ENCODE results near the gene ETV4. TPM values are rescaled to one million over a fixed set of nuclear protein-coding genes. Genes with fewer than 3 reads are reported as not detected.
"Not testable (repeated sequence)": the region's sequence is repeated elsewhere in the genome, so short reads cannot be mapped to it uniquely, and the experiment has no call there.

Gene ETV4
- polyA plus RNA-seq, 1 of the 3 experiments (the other 2 are of a cell fraction) = 33.2 TPM

DNA sequence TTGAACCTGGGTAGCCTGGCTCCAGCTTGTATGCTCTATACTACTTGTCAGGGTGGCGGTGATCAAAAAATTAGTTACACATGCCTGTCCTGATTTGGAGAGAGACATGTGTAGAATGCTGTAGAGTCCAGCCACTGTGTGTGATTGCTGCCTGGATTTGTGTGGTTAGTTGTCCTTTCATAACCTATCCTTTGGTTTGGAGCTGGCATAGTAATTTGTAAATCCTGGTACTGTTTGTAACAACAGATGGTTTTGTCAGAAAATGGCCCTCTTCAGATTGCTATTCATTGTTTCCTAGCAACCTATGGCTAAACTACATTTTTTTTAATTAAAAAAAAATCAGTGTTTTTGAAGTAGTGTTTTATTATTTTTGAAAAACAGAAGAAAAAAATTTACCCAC, 30.5 kb downstream of the ETV4 start:
- H3K9me3 ChIP-seq = no peaks in the 10 kb centered on the region
- no peak for DNase-seq
- peaks cover 67 to 82% of the 10 kb centered on the region in 2 experiments for H3K36me3 ChIP-seq (replicated peaks in 1 of 2; ENCODE audit: control insufficient read depth in 1 of 2, insufficient read depth in 2 of 2, low read length in 1 of 2)
- H2AFZ ChIP-seq (ENCODE audit: low read depth) = no peak overlapping the region
- WGBS (ENCODE audit: low lambda C conversion rate) = 100% methylated on average over 1 of the region's 1 CpG
- ChIA-PET POLR2A (interaction anchor here (0.5 kb wide), 1 partner anchor 19 kb away, joined by 3 read pairs; no protein-coding TSS in a partner anchor), CTCF (interaction anchor here (0.9 to 4.3 kb wide), 3 partner anchors 32 to 245 kb away, joined by 3 to 24 read pairs (median 6); partner anchors contain the start of gene DHX8)
- H3K9ac ChIP-seq = no peak overlapping the region
- H3K4me1 ChIP-seq (ENCODE audit: control insufficient read depth in 1 of 2, insufficient read depth in 2 of 2, low read depth in 1 of 2, low read length in 1 of 2) = peaks cover 0 to 21% of the 10 kb centered on the region in 2 experiments; a peak in 2 of 4 replicates
- no peak overlapping the region for H3K4me3 ChIP-seq (ENCODE audit: low read depth in 2 of 2, low read length in 1 of 2)
- H3F3A ChIP-seq (replicated peaks; ENCODE audit: insufficient read depth) = peaks cover 37% of the 10 kb centered on the region
- peaks cover 4% of the 10 kb centered on the region; the same call in 1 of the 2 replicates for H3K79me2 ChIP-seq (ENCODE audit: insufficient read depth)
- H3K27me3 ChIP-seq (ENCODE audit: insufficient read depth) = no peaks in the 10 kb centered on the region
- H4K20me1 ChIP-seq (ENCODE audit: insufficient read depth) = peaks cover 8% of the 10 kb centered on the region; the same call in 1 of the 2 replicates
- H3K9me2 ChIP-seq = no peaks in the 10 kb centered on the region
- no peak for TF ChIP-seq MEF2A (IDR thresholded peaks at IDR 0.05; ENCODE audit: borderline replicate concordance, low read depth)
- no peak for TF ChIP-seq RAD21 (IDR thresholded peaks at IDR 0.05; ENCODE audit: low read length)
- no peak for TF ChIP-seq ELF1 (IDR thresholded peaks at IDR 0.05)
- peak overlapping the region in 1 of 2 experiments; percentile 84; a peak in 2 of 4 replicates for H3K27ac ChIP-seq (ENCODE audit: low read depth in 2 of 2, low read length in 1 of 2)
- H3K4me2 ChIP-seq = no peak overlapping the region

DNA sequence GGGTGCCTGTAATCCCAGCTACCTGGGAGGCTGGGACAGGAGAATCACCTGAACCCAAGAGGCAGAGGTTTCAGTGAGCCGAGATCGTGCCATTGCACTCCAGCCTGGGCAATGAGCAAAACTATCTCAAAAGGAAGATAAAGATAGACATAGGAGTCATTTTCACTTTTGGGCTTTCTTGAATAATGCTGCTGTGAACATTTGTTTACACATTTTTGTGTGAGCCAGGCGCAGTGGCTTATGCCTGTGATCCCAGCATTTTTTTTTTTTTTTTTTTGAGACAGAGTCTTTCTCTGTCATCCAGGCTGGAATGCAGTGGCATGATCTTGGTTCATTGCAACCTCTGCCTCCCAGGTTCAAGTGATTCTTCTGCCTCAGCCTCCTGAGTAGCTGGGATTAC, 34.9 kb downstream of the ETV4 start:
- CTCF ChIA-PET = interaction anchor here (1.9 kb wide), 1 partner anchor 10 kb away, joined by 5 read pairs; no protein-coding TSS in a partner anchor
- 97% methylated on average over 3 of the region's 3 CpGs for WGBS (ENCODE audit: low lambda C conversion rate)
- H3K36me3 ChIP-seq (replicated peaks in 1 of 2; ENCODE audit: control insufficient read depth in 1 of 2, insufficient read depth in 2 of 2, low read length in 1 of 2) = peaks cover 51 to 79% of the 10 kb centered on the region in 2 experiments

DNA sequence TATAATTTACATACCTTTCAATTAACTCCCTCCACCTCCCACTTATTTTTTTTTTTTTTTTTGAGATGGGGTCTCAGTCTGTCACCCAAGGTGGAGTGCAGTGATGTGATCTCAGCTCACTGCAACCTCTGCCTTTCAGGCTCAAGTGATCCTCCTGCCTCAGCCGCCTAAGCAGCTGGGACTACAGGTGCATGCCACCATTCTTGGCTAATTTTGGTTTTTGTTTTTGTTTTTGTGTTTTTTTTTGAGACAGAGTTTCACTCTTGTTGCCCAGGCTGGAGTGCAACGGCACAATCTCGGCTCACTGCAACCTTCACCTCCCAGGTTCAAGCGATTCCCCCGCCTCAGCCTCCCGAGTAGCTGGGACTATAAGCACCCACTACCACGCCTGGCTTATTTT, 36.7 kb downstream of the ETV4 start:
- peaks cover 54 to 76% of the 10 kb centered on the region in 2 experiments for H3K36me3 ChIP-seq (replicated peaks in 1 of 2; ENCODE audit: control insufficient read depth in 1 of 2, insufficient read depth in 2 of 2, low read length in 1 of 2)
- H3K9ac ChIP-seq; DNase-seq; H3K79me2 ChIP-seq (ENCODE audit: insufficient read depth); H3K4me1 ChIP-seq (ENCODE audit: control insufficient read depth in 1 of 2, insufficient read depth in 2 of 2, low read depth in 1 of 2, low read length in 1 of 2); CTCF ChIA-PET; H3K27me3 ChIP-seq (ENCODE audit: insufficient read depth); H2AFZ ChIP-seq (ENCODE audit: low read depth); H3K4me3 ChIP-seq (ENCODE audit: low read depth in 2 of 2, low read length in 1 of 2); H3K4me2 ChIP-seq; H3K9me3 ChIP-seq; H3K27ac ChIP-seq (ENCODE audit: low read depth in 2 of 2, low read length in 1 of 2); H3K9me2 ChIP-seq; H3F3A ChIP-seq (replicated peaks; ENCODE audit: insufficient read depth); H4K20me1 ChIP-seq (ENCODE audit: insufficient read depth): not testable (repeated sequence)
- 96% methylated on average over 7 of the region's 7 CpGs for WGBS (ENCODE audit: low lambda C conversion rate)
- POLR2A ChIA-PET = interaction anchor here (0.6 kb wide), 2 partner anchors 21 to 121 kb away, joined by 3 to 4 read pairs; no protein-coding TSS in a partner anchor

More for the DNA sequence above, 34.9 kb downstream of the ETV4 start:
- H3K4me1 ChIP-seq (ENCODE audit: control insufficient read depth in 1 of 2, insufficient read depth in 2 of 2, low read depth in 1 of 2, low read length in 1 of 2); H2AFZ ChIP-seq (ENCODE audit: low read depth); H3K27me3 ChIP-seq (ENCODE audit: insufficient read depth); H4K20me1 ChIP-seq (ENCODE audit: insufficient read depth); H3K79me2 ChIP-seq (ENCODE audit: insufficient read depth); H3K9me2 ChIP-seq; H3K9ac ChIP-seq; H3K4me2 ChIP-seq; DNase-seq; H3K27ac ChIP-seq (ENCODE audit: low read depth in 2 of 2, low read length in 1 of 2); H3K4me3 ChIP-seq (ENCODE audit: low read depth in 2 of 2, low read length in 1 of 2); H3K9me3 ChIP-seq: not testable (repeated sequence)
- POLR2A ChIA-PET = interaction anchor here (0.7 kb wide), 1 partner anchor 113 kb away, joined by 5 read pairs; no protein-coding TSS in a partner anchor
- H3F3A ChIP-seq (replicated peaks; ENCODE audit: insufficient read depth) = peaks cover 13% of the 10 kb centered on the region

DNA sequence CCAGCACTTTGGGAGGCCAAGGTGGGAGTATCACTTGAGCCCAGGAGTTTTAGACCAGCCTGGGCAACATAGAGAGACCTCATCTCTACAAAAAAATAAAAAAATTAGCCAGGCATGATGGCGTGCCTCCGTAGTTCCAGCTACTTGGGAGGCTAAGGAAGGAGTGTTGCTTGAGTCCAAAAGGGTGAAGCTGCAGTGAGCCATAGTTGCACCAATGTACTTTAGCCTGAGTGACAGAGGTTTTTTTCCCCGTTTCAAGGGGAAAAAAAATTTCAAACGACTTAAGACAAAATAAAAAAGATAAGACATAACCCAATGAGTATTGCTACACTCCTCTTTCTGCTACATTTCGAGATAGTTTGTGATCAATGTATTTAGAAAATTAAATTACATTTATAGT, 55.5 kb downstream of the ETV4 start:
- peaks cover 50% of the 10 kb centered on the region for H3K79me2 ChIP-seq (ENCODE audit: insufficient read depth)
- ChIA-PET CTCF (interaction anchor here (1.3 to 1.7 kb wide), 2 partner anchors 86 to 96 kb away, joined by 3 to 5 read pairs; no protein-coding TSS in a partner anchor), POLR2A (no interaction called here)
- H3K9ac ChIP-seq = no peak overlapping the region
- no peaks in the 10 kb centered on the region for H3K9me3 ChIP-seq
- H3K4me3 ChIP-seq (ENCODE audit: low read depth in 2 of 2, low read length in 1 of 2) = no peak overlapping the region
- no peaks in the 10 kb centered on the region for H3F3A ChIP-seq (replicated peaks; ENCODE audit: insufficient read depth)
- WGBS (ENCODE audit: low lambda C conversion rate) = 78% methylated on average over 5 of the region's 5 CpGs
- no peak overlapping the region for H3K27ac ChIP-seq (ENCODE audit: low read depth in 2 of 2, low read length in 1 of 2)
- 0 out of 2 replicates have a peak, but pooled peaks cover 5% of the 10 kb centered on the region for H4K20me1 ChIP-seq (ENCODE audit: insufficient read depth)
- DNase-seq = no peak
- no peak overlapping the region for H2AFZ ChIP-seq (ENCODE audit: low read depth)
- H3K4me1 ChIP-seq (ENCODE audit: control insufficient read depth in 1 of 2, insufficient read depth in 2 of 2, low read depth in 1 of 2, low read length in 1 of 2) = peaks cover 0 to 4% of the 10 kb centered on the region in 2 experiments; a peak in 1 of 4 replicates
- H3K36me3 ChIP-seq (replicated peaks in 1 of 2; ENCODE audit: control insufficient read depth in 1 of 2, insufficient read depth in 2 of 2, low read length in 1 of 2) = peaks cover 47 to 59% of the 10 kb centered on the region in 2 experiments
- no peak overlapping the region for H3K4me2 ChIP-seq
- H3K9me2 ChIP-seq = no peaks in the 10 kb centered on the region
- H3K27me3 ChIP-seq (ENCODE audit: insufficient read depth) = no peaks in the 10 kb centered on the region
- TF ChIP-seq RCOR1 (IDR thresholded peaks at IDR 0.05; ENCODE audit: low read length) (no peak), NRF1 (IDR thresholded peaks at IDR 0.05; ENCODE audit: low read depth, low read length) (no peak), RAD21 (IDR thresholded peaks at IDR 0.05; ENCODE audit: low read length) (no peak), POLR2AphosphoS5 (IDR thresholded peaks at IDR 0.05; ENCODE audit: low read depth, low read length) (no peak), EP300 (IDR thresholded peaks at IDR 0.05; ENCODE audit: borderline replicate concordance in 1 of 2, low read depth in 1 of 2, low read length in 1 of 2) (no peak)
- TF ChIP-seq, protein P1, sequence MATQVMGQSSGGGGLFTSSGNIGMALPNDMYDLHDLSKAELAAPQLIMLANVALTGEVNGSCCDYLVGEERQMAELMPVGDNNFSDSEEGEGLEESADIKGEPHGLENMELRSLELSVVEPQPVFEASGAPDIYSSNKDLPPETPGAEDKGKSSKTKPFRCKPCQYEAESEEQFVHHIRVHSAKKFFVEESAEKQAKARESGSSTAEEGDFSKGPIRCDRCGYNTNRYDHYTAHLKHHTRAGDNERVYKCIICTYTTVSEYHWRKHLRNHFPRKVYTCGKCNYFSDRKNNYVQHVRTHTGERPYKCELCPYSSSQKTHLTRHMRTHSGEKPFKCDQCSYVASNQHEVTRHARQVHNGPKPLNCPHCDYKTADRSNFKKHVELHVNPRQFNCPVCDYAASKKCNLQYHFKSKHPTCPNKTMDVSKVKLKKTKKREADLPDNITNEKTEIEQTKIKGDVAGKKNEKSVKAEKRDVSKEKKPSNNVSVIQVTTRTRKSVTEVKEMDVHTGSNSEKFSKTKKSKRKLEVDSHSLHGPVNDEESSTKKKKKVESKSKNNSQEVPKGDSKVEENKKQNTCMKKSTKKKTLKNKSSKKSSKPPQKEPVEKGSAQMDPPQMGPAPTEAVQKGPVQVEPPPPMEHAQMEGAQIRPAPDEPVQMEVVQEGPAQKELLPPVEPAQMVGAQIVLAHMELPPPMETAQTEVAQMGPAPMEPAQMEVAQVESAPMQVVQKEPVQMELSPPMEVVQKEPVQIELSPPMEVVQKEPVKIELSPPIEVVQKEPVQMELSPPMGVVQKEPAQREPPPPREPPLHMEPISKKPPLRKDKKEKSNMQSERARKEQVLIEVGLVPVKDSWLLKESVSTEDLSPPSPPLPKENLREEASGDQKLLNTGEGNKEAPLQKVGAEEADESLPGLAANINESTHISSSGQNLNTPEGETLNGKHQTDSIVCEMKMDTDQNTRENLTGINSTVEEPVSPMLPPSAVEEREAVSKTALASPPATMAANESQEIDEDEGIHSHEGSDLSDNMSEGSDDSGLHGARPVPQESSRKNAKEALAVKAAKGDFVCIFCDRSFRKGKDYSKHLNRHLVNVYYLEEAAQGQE (IDR thresholded peaks at IDR 0.05; ENCODE audit: low read depth, low read length) = no peak
- TF ChIP-seq, protein P2, sequence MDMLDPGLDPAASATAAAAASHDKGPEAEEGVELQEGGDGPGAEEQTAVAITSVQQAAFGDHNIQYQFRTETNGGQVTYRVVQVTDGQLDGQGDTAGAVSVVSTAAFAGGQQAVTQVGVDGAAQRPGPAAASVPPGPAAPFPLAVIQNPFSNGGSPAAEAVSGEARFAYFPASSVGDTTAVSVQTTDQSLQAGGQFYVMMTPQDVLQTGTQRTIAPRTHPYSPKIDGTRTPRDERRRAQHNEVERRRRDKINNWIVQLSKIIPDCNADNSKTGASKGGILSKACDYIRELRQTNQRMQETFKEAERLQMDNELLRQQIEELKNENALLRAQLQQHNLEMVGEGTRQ (IDR thresholded peaks at IDR 0.05; ENCODE audit: borderline replicate concordance, low read depth, low read length) = no peak
